Middle frontal gyrus (tissue), 1 donor: ENCODE measurements around the gene IL20RB.

ENCODE experiments used
- DNase-seq: peaks from one replicate; pipeline ENCODE4 v3.0.0-alpha.2; 2015; ENCODE audit warnings: low spot score; ENCODE audit errors: extremely low spot score

The IL20RB gene, protein sequence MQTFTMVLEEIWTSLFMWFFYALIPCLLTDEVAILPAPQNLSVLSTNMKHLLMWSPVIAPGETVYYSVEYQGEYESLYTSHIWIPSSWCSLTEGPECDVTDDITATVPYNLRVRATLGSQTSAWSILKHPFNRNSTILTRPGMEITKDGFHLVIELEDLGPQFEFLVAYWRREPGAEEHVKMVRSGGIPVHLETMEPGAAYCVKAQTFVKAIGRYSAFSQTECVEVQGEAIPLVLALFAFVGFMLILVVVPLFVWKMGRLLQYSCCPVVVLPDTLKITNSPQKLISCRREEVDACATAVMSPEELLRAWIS

GRCh38 chr3:136957751-136958288 lies at the start of gene IL20RB:
TSS of gene IL20RB (plus strand) at chr3:136957983. CDS start at chr3:136958114, 131 bp downstream.
- DNase-seq = no peak

DNA sequence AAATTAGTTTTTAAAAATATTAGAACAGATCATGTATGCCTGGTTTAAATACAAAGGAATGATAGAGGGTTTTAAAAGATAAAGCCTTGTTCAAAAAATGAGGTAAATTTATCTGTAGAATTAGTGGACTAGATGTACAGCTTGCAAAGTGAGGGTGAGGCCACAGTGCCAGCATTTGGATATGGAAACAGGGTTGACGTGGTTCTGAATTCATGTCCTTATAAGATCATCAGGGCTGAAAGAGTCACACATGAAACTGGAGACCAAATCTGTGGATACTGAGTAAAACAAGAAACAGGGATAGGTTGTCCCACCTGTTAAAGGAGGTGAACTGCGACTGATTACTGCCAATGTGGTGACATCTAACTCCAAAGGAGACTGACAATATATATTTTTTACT lies 49.5 kb upstream of the IL20RB start:
- DNase-seq = no peak

- no peak for DNase-seq
These were observed 48.6 kb upstream of the IL20RB start for GRCh38 chr3:136909187-136909586.

DNA sequence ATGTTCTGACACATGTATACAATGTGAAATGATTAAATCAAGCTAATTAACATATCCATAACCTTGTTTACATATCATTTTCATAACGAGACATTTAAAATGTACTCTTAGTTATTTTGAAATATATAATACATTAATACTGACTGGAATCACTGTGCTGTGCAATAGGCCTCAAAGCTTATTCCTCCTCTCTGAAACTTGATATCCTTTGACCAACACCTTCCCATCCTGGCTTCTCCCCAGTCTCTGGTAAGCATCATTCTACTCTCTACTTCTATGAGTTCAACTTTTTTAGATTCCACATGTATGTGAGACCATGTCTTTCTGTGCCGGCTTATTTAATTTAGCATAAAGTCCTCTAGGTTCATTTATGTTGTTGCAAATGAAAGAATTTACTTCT lies 47.1 kb upstream of the IL20RB start:
- DNase-seq = no peak

- DNase-seq = no peak
These were observed 44.6 kb upstream of the IL20RB start for GRCh38 chr3:136913168-136913567.

- DNase-seq = no peak
These were observed 43.0 kb upstream of the IL20RB start for GRCh38 chr3:136914739-136915138.

DNA sequence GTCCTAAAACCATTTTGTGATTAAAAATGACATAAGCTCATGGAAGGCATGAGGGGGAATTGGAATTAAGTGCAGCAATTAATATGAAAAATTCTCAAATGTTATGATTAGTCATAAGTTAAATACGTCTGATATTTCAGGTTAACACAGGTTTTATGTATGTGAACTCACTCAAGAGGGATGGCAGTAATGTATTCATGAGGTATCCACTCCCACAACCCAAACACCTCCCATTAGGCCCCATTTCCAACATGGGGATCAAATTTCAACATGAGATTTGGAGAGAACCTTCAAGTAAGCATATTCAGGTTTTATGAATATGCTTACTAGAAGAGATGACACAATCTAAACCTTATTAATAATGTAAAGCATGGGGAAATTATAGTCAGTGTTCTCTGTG lies 41.6 kb upstream of the IL20RB start:
- DNase-seq = no peak

- DNase-seq = no peak
These were observed 37.8 kb upstream of the IL20RB start for GRCh38 chr3:136919799-136920580.

DNA sequence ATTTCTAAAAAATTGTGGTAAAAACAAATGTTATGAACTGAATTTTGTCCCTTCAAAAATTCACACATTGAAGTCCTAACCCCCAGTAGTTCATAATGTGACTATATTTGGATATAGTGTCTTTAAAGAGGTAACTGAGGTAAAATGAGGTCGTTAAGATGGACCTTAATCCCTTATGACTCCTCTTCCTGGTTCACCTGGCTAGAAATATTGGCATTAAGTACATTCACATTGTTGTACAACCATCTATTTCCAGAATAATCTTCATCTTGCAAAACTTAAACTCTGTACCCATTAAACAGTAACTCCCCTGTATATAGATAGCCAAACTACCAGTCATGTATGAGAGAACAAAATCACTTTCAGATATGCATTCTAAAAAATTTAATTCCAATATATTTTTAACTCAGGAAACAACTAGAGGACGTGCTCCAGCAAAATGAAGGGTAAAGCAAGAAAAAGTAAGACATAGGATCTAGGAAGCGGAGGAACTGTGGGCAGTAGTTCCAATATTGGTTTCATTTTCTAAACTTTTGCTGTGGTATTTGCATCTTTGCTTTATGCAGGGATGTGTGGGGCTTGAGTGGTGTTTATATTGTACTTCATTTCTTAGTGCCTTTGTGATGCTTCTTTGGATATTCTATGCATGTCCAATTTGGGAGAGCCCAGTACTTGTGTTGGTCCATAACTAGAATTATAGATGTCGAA lies 36.7 kb upstream of the IL20RB start:
- DNase-seq = no peak

DNA sequence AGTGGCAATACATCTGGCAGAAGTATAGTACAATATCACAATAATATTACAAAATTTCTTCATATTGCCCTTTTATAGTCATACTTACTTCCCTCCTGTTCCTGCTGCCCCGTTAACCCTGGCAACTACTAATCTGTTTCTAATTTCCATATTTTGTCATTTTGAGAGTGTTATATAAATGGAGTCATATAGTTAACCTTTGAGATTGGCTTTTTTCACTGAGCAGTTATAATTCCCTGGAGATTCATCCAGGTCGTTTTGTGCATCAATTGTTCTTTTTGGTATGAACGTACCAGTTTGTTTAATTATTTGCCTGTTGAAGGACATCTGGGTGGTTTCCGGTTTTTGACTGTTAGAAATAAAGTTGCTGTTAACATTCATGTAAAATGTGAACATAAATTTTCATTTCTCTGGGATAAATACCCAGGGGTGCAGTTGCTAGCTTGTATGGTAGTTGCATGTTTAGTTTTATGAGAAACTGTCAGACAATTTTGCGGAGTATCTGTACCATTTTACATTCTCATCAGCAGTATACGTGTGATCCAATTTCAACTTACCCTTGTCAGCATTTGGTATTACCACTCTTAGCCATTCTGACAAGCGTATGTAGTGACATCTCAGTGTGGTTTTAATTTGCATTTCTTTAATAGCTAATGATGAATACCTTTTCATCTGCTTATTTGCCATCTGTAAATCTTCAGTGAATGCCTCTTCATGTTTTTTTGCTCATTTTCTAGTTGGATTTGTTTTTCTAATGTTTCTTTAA lies 32.2 kb upstream of the IL20RB start:
- DNase-seq = no peak

- no peak for DNase-seq
These were observed 29.5 kb upstream of the IL20RB start for GRCh38 chr3:136928240-136928639.

- DNase-seq = no peak
These were observed 27.7 kb upstream of the IL20RB start for GRCh38 chr3:136929977-136930670.

- DNase-seq = no peak
These were observed 26.2 kb upstream of the IL20RB start for GRCh38 chr3:136931606-136932005.

DNA sequence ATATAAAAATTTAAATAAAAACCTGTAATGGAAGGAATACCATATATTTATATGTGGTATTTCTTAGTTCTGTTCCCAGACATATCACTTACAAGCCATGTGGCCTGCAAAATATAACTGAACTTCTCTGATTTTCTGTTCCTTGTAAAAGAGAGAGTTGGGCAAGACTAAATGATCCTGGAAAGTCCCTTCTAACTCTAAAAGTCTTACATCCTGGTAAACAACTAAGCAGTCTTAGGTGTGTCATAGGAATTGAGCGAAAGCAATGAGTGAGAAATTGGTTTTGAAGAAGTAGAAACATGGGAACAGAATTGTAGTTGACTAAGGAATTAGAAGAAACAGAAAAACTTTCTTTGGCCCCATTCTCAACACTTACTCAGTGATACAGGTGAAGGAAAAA lies 25.3 kb upstream of the IL20RB start:
- DNase-seq = no peak

GRCh38 chr3:136932978-136933772 lies 24.6 kb upstream of the IL20RB start:
- no peak for DNase-seq

GRCh38 chr3:136937175-136937574 lies 20.6 kb upstream of the IL20RB start:
- DNase-seq = no peak

- no peak for DNase-seq
These were observed 19.9 kb upstream of the IL20RB start for GRCh38 chr3:136937851-136938250.

- no peak for DNase-seq
These were observed 19.4 kb upstream of the IL20RB start for GRCh38 chr3:136938334-136938733.

- no peak for DNase-seq
These were observed 18.3 kb upstream of the IL20RB start for GRCh38 chr3:136939489-136939888.

GRCh38 chr3:136942803-136943202 lies 15.0 kb upstream of the IL20RB start:
- DNase-seq = no peak
